HG02759 (cell line): ENCODE results near the gene LIN28A.

Source experiments
- ATAC-seq: cut with Tn5 transposase; IDR thresholded peaks from one replicate; pipeline ENCODE4 v1.9.1; 2021; ENCODE audit warnings: mild to moderate bottlenecking, moderate library complexity; ENCODE audit not compliant: unreplicated experiment

LIN28A gene

DNA sequence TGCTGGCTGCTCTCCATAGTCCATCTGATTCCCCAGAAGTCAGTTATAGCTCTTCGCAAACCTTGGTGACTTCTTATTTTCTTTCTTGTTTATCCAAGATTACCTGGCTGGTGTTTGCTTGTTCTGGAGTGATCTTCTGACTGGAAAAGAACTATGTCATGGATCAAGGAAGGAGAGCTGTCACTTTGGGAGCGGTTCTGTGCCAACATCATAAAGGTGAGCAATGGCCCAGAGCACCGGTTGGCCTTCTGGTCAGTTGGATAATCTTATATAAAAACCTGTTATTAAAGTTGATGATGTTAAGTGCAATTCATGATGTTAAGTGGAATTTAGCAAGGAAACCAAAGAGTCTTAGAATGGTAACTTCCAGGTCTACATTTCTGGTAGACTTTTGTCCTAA lies 22.2 kb downstream of the LIN28A start:
- no peak for ATAC-seq

DNA sequence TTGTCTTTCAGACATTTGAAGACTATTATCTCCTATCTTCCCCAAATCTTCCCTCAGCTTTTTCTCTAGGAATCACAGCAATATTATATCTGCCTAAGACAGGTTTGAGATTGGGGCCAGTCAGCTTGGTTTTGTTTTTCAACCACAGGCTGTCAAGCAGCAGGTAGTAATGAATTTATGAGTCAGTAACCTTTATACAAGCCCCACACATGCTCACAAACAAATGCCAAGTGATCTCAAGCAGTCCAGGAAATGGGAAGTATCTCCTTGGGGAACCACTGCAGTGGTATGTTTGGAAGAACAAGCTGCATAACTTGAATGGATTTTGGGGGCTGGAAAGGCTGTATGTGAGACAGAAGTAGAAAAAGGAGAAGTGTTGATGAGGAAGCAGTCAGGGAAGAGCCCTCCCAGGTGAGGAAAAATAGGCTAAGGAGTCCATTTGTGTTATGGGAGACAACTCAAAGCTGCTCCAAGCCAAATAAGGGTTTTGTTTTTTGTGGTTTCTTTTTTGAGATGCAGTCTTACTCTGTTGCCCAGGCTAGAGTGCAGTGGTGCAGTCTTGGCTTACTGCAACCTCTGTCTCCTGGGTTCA lies 23.6 kb downstream of the LIN28A start:
- no peak for ATAC-seq

DNA sequence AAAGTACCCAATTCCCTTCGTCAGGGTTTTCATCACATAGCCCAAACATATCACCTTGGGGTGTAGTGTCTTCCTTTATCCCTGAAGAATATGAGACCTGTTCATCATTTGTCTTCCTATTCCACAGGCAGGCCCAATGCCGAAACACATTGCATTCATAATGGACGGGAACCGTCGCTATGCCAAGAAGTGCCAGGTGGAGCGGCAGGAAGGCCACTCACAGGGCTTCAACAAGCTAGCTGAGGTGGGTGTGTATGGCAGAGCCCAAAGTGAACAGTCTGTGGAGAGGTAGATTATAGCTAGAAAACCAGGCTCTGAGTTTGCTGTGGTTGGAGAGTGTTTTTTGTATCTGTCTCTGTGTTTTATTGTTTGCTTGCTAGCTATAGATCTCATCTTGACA lies 27.4 kb downstream of the LIN28A start:
- no peak for ATAC-seq

DNA sequence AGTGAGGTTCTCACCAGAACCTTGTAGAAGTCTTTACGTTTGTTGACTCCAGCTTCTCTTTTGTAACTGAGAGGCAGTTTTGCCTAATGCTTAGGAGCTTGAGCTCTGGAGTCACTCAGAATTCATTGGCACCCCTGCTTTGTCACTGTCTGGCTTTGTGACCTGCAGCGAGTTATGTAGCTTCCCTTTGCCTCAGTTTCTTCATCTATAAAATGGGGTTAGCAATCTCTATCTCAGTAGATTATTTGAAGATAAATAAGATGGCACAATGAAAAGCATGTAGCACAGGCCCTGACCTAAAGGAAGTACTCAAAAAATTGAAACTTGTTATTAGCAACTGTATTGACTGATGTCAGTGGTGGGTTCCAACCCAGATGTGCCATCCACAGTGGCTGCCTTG lies 29.6 kb downstream of the LIN28A start:
- ATAC-seq, result no peak

DNA sequence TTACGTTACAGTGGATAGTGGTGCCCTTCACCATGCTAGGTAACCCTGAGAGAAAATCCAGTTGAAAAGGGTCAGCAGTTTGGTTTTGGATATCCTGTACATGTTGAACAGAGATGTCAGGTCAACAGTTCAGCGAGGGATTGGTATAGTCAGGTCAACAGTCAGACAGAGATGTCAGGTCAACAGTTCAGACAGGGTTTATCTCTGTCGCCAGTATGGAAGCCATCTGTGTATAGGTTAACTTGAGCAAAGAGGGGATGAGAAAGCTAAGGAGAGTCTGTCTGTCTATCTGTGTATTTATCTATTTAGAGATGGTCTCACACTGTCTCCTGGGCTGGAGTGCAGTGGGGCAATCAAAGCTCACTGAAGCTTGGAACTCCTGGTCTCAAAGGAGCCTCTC lies 39.3 kb downstream of the LIN28A start:
- ATAC-seq, result no peak

DNA sequence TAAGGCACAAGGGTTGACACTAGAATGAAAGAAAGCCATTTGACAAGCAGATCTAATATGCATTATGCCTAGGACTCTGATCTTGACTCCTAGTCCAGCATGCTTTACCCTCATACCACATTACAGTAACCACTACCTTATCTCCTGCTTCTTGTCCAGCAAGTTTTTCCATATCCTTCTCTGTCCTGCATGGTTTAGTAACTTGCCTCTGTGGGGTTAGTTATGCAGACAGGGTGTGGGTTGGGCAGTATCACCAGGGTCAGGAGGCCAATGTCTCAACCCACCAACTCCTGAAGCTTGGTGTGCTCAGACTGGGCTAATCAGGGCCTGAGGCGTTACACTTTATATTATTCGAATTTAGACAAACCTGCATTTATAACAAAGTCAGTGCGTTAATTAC lies 40.3 kb downstream of the LIN28A start:
- no peak for ATAC-seq

DNA sequence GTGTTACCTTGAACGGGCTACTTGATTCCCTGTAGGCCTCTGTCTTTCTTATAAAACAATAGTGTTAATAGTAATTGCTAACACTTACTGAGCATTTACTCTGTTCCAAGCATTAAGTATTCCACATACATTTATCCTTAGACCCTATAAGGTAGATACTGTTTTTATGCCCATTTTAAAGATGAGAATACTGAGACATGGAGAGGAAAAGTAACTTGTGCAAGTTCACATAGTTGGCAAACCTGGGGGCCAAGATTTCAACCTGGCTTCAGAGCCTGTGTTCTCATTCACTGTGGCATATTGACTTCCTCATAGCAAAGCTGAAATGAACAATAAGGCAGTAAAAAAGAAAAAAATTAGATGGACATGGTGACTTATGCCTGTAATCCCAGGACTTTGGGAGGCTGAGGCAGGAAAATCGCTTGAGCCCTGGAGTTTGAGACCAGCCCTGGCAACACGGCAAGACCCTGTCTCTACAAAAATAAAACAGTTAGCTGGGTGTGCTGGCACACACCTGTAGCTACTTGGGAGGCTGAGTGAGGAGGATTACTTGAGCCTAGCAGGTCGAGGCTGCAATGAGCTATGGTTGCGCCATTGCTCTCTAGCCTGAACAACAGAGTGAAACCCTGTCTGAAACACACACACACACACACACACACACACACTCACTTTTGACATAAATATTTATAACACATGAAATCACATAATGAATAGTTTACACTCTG lies 42.0 kb downstream of the LIN28A start:
- no peak for ATAC-seq

DNA sequence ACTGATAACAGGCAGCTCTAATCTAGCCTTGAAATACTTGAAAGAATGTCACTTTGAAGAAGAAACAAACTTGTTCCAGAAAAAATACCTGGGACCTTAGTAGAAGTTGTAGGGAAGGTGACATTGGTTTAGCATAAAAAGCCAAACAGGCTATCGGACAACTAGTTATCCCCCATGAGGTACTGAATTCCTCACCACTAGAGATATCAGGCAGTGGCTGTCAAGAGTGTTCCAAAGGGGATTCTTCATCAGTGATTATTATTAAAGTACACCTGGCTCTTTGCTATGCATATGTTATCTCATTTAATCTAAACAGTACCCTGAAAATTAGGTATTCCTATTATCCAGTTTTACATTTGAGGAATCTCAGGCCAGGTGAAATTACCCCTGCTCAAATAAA lies 48.5 kb downstream of the LIN28A start:
- ATAC-seq, result no peak

DNA sequence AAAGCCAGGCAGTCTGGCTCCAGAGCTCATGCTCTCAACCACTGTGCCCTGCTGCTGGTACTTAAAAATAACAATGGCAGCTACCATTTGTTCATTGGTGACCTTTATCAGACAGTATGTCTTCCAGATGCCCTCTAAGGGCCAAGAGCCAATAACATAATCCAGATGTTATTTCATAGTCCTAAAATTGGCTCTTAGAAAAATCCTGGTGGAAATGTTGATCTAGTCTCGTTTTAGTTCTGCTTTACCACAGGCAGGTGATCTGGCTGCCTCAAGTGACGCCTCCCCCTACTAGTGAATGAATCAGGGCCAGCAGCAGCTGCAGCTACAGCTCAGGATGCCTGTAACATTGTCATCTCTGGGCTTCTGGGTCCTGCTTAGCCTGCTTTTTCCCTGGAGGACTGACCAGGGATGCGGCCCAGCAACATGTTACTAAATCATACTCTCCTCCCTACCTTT lies 49.0 kb downstream of the LIN28A start:
- no peak for ATAC-seq

DNA sequence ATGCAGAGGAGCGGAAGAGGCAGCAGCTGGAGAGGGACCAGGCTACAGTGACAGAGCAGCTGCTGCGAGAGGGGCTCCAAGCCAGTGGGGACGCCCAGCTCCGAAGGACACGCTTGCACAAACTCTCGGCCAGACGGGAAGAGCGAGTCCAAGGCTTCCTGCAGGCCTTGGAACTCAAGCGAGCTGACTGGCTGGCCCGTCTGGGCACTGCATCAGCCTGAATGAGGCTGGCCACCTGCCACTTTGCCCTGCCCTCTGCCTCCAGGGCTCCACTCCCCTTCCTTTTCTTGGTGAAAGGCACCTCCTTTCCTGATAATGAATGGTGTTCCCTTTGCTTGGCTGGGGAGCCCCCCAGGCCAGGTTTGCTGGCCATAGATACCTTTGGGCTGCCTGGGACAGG lies 58.3 kb downstream of the LIN28A start:
- no peak for ATAC-seq

DNA sequence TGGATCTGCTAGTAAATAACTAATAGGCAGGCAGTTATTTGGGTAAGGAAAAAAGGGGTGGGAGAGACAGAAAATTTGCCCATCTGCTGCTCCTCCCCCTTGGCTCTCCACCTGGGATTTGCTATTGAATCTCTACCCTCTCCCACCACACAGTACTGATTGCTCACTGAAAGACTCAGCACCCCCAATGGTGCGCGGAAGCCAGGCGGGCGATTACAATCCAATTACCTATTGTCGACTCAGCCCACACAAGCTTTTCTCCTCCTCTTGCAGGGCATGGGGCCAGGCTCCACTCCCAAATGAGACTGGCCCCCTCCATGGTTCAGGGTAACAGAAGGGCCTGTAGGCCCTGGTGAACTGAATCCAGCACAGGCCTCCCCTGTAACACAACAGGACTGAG lies 58.9 kb downstream of the LIN28A start:
- ATAC-seq, result no peak

DNA sequence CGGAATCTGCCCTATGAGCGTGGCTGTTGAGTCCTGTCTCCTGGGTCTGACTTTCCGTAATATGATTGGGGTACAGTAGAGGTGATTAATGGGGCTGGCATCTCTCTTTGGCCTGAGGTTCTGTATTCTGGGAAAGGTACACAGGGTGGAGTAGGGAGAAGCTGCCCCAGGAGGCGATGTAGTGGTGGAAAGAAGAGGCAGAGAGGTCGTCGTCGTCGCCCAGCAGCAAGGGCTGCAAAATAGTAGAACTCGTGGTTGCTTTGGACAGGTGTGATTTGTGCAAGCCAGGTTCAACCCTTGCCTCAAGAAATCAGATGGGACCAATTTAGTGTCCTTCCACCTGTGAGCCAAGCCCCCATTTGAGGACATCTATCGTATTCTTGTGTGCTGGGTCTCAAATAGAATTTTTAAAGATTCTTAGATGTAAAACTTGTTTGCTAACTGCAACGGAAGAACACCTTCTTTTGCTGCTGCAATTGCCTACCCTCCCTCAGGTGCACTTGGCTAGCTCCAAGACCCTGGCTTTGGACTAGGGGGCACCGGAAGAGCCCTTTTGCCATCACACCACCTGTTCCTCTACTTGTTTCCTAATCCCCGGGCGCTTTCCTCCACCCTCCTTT lies 60.4 kb downstream of the LIN28A start:
- no peak for ATAC-seq

DNA sequence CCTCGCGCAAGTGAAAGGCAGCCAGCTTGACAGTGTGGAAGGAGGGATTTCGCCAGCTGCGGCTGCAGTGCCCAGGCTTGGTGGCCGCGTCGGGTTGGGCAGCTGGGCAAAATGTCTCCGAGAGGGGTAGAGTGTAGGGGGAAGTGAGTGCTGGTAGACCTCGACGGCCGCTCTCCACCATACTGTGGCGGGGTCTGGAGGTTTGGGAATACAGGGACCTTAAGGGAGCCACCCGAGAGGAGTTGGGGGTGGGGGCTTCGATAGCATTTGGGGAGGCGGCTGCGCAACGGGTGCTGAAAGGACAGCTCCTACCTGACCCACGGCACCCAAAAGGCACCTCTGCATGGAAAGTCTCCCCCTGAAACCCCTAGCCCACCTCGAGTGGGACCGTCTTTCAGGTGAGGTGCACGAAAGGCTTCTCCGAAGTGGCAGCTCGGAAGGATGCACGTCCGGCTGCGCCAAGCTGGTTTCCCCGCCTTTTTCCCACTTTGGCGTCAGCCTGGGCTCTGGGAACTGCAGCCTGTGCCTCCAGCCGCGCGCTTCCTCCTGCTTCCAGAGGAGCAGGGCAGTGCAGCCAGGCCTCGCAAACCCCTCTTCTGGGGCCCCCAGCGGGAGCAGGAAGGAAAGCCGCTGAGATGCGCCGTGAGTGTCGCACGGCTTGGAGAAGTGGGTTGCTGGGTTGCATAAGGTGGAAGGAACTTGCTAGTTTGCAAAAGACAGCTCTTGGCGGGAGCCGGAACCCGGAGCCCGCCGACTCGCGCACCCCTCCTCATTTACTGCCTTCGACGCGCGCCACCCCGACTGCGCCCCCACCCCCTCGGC lies 61.1 kb downstream of the LIN28A start:
- peak; percentile 12 for ATAC-seq

DNA sequence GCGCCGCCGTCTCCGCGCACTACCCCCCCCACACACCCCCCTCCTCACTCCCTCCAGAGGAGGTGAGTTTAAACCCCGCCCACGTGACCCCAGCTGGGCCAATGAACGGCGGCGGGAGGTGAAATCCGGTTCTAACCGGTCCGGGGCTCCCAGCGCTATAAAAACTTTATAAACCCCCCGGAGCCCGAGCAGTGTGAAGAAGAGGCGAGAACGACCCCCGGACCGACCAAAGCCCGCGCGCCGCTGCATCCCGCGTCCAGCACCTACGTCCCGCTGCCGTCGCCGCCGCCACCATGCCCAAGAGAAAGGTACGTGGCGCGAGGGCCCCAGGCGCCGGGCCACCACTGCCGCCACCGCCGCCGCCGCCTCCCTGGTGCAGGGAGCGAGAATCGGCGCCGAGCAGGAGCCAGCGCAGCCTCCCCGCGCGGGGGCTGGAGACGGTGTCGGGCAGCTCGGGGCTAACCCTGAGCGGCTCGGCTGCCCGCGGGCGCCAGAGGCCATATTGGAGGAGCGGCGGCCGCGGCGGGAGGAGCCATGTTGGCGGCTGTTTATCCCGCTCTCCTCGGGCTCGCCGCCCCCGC lies 61.8 kb downstream of the LIN28A start, which contains the start of gene HMGN2:
HMGN2 (plus strand) TSS at position 121 of the 581 bp plus-strand sequence; CDS start at position 294, 173 bp downstream.
- ATAC-seq, result peak; percentile 50

DNA sequence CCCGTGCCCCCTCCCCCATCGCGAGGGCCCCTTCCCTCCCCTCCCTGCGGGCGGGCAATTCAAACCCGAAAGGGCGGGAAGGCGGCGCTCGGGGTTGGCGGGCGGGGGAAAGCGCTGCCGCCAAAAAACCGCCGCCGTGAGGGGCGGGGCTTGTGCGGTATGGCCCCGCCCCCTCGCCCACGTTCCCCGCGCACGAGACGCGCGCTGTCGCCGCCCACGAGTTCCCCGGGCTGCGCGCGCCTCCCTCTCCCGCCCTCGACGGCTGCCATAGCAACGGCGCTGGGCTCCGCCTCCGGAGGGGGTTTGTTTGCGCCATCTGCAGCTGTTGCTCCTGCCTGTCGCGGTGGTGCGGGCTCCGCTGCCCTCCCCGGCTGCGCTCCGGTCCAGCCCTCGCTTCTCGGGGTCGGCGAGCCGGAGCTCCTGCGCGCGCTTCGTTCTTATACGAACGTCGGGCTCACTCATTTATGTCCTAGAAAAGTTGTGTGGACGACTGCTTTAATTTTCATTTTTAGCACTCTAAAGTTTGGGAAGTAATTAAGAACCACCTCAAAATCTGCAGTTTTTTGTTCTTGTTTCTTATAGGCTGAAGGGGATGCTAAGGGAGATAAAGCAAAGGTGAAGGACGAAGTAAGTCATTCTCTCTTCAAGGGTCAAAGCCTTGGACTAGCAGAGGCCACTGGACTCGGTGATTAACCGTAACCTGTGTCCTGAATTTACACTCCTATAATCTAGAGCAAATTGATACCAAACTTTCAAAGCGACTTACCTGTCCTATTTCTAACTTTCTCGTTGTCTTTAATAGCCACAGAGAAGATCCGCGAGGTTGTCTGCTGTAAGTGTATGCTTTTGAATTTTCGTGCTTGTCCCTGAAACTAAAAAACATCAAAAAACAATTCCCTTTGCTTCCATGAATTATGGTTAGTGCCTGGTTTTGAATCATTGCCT lies 62.6 kb downstream of the LIN28A start:
- peak; percentile 79 for ATAC-seq

DNA sequence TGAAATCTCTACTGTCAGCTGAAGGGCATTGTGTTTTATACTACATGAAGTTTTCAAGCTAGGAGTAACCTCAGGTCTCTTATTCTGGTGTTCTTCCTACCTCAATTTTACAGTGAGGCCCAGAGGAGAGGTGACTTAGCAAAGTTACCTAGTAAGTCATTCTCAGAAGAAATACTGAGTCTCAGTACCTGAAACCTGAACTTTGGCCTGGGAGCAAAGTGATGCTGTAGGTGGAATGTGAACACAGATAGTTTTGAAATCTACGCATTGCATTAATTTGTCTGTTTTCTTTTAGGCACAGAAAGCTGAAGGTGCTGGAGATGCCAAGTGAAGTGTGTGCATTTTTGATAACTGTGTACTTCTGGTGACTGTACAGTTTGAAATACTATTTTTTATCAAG lies 64.2 kb downstream of the LIN28A start:
- ATAC-seq, result no peak

DNA sequence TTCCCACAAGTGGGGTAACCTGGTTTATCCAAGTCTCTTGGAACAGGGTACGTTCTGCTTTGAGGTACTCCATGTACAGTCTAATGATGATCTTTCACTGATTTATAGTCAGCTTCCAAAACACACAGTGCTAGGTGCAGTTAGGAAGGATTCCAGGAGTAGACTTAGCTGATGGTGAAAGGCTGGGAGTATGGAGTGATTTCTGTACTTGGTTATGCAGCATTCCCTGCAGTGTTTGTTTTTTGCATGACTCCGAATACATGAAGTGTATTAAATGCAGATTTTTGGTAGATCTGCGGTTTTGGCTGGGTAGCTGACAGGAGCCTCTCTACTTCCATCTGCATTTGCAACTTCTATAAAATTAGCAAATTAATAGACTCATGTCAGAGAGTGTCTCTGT lies 65.4 kb downstream of the LIN28A start:
- ATAC-seq, result no peak

DNA sequence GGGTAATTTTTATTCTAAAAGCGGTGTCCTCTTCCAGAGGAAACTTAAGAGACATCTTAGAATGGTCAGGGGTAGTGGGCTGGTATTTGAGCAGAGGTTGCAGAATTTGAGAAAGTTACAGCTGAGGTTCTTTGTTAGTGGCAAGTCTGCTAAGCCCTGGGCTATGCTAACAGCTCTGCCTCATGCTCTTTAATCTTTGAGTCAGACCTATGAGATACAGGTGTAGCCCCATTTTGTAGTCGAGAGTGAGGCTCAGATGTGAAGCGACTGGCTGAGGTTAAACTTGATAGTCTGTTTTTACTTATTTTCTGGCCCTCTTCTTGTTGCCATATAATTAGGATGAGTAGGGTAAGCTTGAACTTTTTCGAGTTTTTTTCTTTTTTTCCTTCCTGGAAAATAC lies 66.3 kb downstream of the LIN28A start:
- no peak for ATAC-seq

DNA sequence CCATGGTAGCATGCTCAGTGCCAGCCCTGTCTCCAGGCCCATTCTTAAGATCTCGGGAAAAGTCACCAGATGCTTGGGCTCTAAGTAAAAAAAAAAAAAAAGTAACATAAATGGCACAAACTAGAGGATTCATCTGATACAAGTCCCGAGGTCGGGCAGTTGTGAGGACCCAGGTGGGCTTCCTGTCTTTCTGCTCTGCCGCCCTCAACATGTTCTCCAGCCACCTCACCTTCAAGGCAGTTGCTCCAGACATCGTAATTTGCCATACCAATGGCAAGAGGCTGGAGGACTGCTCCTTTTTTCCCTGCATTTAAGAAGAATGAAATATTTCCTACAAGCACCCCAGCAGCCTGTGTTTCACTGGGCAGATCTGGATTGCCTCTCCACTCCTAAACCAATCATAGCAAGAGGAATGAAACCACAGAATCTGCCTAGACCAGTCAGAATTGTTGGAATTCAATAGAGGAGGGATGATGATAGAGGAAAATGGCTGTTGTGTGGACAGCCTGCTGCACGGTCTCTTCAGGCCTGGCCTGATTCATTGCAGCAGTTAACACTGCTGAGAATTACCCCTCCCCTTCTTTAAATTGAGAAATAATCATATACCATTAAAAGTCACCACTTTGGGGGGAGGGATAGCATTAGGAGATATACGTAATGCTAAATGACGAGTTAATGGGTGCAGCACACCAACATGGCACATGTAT lies 67.0 kb downstream of the LIN28A start:
- no peak for ATAC-seq
